GM19328 (cell line): ENCODE measurements around the gene SLC6A3.

ENCODE experiments used
- ATAC-seq: cut with Tn5 transposase; IDR thresholded peaks from one replicate; pipeline ENCODE4 v1.9.1; 2021; ENCODE audit warnings: mild to moderate bottlenecking, moderate library complexity; ENCODE audit not compliant: unreplicated experiment

SLC6A3 gene

GRCh38 chr5:1445313-1445688 lies at the start of gene SLC6A3:
TSS of gene SLC6A3 (minus strand) at chr5:1445440. CDS start at chr5:1443197, 2,243 bp downstream.
- no peak for ATAC-seq

- ATAC-seq = no peak
Measured at GRCh38 chr5:1493941-1494340, 48.7 kb upstream of the SLC6A3 start.

GRCh38 chr5:1493413-1493812 lies 48.2 kb upstream of the SLC6A3 start:
- no peak for ATAC-seq

GRCh38 chr5:1492757-1493156 lies 47.5 kb upstream of the SLC6A3 start:
- ATAC-seq = no peak

- ATAC-seq = no peak
Measured at GRCh38 chr5:1490376-1490775, 45.1 kb upstream of the SLC6A3 start.

- ATAC-seq = no peak
Measured at GRCh38 chr5:1489754-1490153, 44.5 kb upstream of the SLC6A3 start.

GRCh38 chr5:1488882-1489680 lies 43.8 kb upstream of the SLC6A3 start:
- ATAC-seq = peak; percentile 56

GRCh38 chr5:1487079-1487764 lies 42.0 kb upstream of the SLC6A3 start:
- ATAC-seq = no peak

GRCh38 chr5:1486271-1486670 lies 41.0 kb upstream of the SLC6A3 start:
- ATAC-seq = no peak

- ATAC-seq = no peak
Measured at GRCh38 chr5:1485579-1486118, 40.4 kb upstream of the SLC6A3 start.

GRCh38 chr5:1484730-1485578 lies 39.7 kb upstream of the SLC6A3 start:
- ATAC-seq = peak; percentile 43

GRCh38 chr5:1483856-1484729 lies 38.9 kb upstream of the SLC6A3 start:
- ATAC-seq = no peak

GRCh38 chr5:1483064-1483463 lies 37.8 kb upstream of the SLC6A3 start:
- no peak for ATAC-seq

GRCh38 chr5:1481959-1482331 lies 36.7 kb upstream of the SLC6A3 start:
- ATAC-seq = no peak

GRCh38 chr5:1481266-1481958 lies 36.2 kb upstream of the SLC6A3 start:
- ATAC-seq = no peak

- no peak for ATAC-seq
Measured at GRCh38 chr5:1480806-1481205, 35.6 kb upstream of the SLC6A3 start.

GRCh38 chr5:1480217-1480616 lies 35.0 kb upstream of the SLC6A3 start:
- no peak for ATAC-seq

GRCh38 chr5:1479581-1480188 lies 34.4 kb upstream of the SLC6A3 start:
- ATAC-seq = no peak

- ATAC-seq = no peak
Measured at GRCh38 chr5:1479066-1479465, 33.8 kb upstream of the SLC6A3 start.
